Measurements from ENCODE around the gene PPDPF. TPM values are rescaled to one million over a fixed set of nuclear protein-coding genes. Genes with fewer than 3 reads are reported as not detected.
"Not testable (repeated sequence)": the region's sequence is repeated elsewhere in the genome, so short reads cannot be mapped to it uniquely, and the experiment has no call there.

PPDPF gene, protein sequence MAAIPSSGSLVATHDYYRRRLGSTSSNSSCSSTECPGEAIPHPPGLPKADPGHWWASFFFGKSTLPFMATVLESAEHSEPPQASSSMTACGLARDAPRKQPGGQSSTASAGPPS
- total RNA-seq = 159 and 167 TPM in 2 replicates

- intact Hi-C loops (cut with micrococcal nuclease) = loop anchor here (1.0 kb wide), 1 partner anchor 24 kb away; no protein-coding TSS in a partner anchor
Measured at GRCh38 chr20:63520504-63520933, at the start of gene PPDPF. Gene PPDPF, plus strand, starts transcription at chr20:63520765. Its CDS starts 544 bp downstream, at chr20:63521309.

- intact Hi-C loops (cut with micrococcal nuclease) = no loop called here
Measured at GRCh38 chr20:63471002-63471716, 49.4 kb upstream of the PPDPF start.

DNA sequence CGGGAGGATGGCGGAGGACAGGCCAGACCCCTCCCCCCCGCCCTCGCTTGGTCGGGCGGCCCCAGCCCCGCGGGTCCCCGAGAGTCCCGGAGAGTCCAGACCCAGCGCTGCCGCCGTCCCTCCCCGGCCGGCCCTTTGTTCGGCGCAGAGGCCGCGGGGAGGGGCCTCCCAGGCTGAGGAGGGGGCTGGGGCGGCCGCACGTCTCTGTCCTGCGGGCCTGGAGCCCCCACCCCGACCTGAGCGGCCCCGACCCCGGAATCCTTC lies 48.9 kb upstream of the PPDPF start:
- intact Hi-C loops (cut with micrococcal nuclease) = no loop called here

DNA sequence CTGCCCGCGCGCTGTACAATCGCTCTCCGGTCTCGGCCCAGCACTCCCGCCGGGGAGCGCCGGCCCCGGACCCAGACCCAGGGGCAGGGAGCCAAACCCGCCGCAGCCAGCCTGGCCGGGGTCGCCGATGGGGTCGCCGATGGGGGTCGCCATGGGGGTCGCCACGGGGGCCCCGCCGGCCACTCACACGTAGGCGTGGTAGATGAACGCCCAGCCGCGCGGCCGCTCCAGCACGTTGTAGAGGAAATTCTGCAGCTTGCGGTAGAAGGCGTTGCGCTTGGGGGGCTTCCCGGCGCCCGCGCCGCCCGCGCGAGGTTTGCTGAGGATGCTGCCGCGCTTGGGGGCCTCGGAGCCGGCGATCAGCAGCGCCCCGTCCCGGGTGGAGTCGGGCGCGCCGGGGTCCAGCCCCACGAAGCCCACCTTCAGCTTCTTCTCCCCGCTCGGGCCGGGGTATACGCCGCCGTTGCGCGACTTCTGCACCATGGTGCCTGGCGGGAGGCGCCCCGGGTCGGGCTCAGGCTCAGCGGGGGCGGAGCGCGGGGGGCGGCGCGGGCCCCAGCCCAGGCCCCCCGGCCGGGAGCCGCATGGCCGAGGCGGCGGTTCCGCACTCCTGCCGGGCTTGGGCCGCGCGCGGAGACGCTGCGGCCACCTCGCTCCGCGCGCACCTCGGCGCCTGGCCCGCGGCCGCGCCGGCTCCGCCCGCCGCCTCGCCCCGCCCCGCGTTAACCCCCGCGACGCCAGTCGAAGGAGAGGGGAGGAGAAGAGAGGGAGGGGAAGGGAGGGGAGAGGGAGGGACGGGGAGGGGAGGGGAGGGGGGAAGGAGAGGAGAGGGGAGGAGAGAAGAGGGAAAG lies 48.4 kb upstream of the PPDPF start, which contains the start of gene KCNQ2:
TSS of gene KCNQ2 (minus strand) at position 675 of the 851 bp plus-strand sequence. CDS start at position 483, 192 bp downstream.
- intact Hi-C loops (cut with micrococcal nuclease) = no loop called here

- intact Hi-C loops (cut with micrococcal nuclease) = no loop called here
Measured at GRCh38 chr20:63472862-63473390, 47.6 kb upstream of the PPDPF start.

GRCh38 chr20:63473555-63474449 lies 46.8 kb upstream of the PPDPF start:
- intact Hi-C loops (cut with micrococcal nuclease) = no loop called here

- intact Hi-C loops (cut with micrococcal nuclease) = no loop called here
Measured at GRCh38 chr20:63475209-63475608, 45.4 kb upstream of the PPDPF start.

- intact Hi-C loops (cut with micrococcal nuclease) = no loop called here
Measured at GRCh38 chr20:63477061-63477616, 43.4 kb upstream of the PPDPF start.

- intact Hi-C loops (cut with micrococcal nuclease) = no loop called here
Measured at GRCh38 chr20:63477944-63478343, 42.6 kb upstream of the PPDPF start.

DNA sequence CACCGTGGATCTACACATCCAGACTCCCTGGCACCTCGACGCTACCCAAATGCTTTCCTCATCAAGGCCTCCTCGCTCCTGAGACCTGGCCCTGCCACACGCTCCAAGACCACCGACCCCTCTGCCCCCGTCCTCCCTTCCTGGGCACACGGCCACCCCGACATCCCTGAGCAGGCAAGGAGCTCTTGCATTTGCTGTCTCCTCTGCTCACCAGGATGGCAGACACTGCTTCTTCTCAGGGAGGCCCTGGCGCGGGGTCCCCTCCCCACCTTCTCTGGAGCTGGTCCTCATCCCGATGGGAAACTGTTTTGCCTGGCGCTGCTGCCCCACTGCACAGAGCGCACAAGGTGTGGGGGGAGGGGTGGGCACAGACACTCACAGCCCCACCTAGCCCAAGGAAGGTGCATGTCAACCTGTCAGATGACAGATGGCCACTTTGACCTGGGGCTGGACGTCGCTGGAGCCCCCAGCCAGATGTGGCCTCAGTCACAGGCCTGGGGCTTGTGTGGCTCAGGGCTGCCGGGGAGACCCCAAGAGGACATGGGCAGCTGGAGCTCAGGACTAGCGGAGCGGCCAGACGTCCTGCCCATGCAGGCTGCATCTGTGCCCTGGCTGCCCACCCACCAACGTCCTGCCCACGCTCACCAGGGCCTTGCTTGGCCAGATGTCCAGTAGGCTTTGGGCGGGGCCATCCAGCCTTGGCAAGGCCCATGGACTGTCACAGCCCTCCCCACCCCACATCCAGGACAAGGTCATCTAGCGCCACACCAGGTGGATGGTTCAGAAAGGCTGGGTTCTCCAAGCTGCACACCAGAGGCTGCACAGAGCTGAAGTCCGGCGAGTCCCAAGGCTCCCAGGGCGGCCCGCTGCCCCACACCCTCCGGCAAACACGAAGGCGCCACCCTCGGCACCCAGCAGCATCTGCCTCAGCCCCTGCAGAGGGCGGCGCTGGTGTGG lies 41.9 kb upstream of the PPDPF start:
- intact Hi-C loops (cut with micrococcal nuclease) = no loop called here

- intact Hi-C loops (cut with micrococcal nuclease) = not testable (repeated sequence)
Measured at GRCh38 chr20:63479695-63480419, 40.7 kb upstream of the PPDPF start.

DNA sequence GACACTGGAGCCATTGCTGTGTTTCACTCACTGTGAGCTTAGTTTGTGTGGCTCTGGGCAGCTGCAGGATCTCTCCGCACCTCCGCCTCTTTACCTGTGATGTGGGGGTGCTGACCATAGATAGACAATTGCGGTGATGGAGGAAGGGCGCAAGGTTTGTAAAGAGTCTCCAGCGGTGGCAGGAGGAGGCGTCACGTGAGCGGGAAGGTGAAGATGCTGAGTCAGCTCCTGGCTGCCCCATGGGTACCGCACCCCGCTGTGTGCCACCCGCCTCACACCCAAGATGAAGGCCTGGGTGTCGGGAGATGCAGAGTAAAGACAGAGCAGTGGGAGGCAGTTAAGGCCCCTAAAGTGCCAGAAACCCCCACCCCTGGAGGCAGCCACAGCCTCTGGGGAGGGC lies 39.1 kb upstream of the PPDPF start:
- intact Hi-C loops (cut with micrococcal nuclease) = no loop called here

- intact Hi-C loops (cut with micrococcal nuclease) = no loop called here
Measured at GRCh38 chr20:63482021-63482587, 38.5 kb upstream of the PPDPF start.

- intact Hi-C loops (cut with micrococcal nuclease) = no loop called here
Measured at GRCh38 chr20:63483834-63484233, 36.7 kb upstream of the PPDPF start.

DNA sequence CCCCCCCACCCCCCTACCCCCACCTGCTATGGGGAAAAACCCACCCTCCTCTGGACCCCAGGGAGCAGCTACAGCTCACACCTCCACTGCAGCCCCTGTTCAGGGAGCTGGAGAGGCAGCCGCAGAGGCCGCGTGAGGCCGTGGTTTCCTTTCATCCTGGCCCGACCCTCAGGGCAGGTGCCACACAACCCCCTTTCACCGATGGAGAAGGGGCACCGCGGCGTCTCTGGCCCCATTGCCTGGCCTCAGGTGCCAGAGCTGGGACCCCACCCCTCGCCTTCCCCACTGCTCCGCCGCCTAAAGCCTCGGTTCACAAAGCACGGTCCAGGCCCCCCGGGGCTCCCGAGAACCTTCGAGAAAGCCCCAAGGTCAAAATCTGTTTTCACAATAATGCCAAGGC lies 36.3 kb upstream of the PPDPF start:
- intact Hi-C loops (cut with micrococcal nuclease) = no loop called here

DNA sequence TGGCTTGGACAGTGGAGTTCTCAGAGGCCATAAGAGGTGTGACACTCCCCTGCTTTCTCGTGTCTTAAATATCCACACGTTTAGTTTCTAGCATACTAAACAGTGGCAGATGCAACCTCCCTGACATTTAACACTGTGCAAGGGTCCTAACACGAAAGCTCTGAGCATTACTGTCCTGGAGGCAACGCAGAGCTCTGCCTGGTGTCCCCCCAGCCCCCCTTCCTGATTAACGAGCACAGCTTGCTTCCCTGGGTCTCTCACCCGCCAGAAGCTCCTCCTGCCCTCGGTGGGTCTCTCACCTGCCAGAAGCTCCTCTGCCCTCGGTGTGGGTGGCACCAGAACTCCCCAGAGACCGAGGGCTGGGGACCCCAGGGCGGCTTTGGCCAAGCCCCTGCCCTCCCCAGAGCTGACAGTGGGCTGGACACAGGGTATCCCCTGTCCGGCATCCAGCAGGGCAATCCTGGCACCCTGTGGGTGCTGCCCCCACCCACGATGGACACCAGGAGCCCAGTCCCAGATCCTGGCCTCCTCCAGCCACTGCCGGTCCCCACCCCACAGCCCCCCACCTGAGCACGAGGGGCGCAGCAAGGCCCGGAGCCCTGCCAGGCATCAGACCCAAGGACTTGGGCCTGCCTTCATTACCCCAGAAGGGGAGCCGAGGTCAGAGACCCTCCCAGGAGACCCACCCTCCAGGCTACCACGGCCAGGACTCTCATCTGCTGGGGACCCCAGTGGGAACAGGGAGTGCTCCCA lies 35.7 kb upstream of the PPDPF start:
- intact Hi-C loops (cut with micrococcal nuclease) = no loop called here

DNA sequence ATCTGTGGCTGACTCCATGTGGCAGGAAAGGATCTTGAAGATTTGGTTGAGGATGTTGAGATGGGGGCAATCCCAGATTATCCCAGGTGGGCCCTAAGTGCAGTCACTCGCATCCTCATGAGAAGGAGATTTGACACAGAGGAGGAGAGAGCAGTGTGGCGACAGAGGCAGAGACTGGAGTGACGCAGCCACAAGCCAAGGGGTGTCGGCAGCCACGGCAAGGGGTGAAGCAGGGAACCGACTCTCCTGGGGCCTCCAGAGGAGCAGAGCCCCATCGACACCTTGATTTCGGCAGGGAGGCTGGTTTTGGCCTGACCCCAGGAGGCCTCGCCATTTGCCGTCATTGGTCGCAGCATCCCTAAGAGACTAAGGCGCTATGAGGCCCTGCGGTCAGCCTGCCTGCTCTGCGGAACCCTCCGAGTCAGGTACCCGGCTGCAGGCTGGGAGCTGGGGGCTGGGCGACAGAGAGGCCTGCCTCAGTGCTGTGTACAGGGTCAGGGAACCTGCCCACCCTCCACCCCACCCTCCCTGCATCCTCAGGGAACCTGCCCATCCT lies 34.2 kb upstream of the PPDPF start:
- intact Hi-C loops (cut with micrococcal nuclease) = no loop called here
